GM23338 (cell line): ENCODE results near the gene ERC2. TPM values are rescaled to one million over a fixed set of nuclear protein-coding genes. Genes with fewer than 3 reads are reported as not detected.

Experiments used
- ATAC-seq: fragments of 200-7000 bp; cut with Tn5 transposase; 3 replicates; pipeline ENCODE4 v1.9.1; 2020
- DNase-seq: peaks from one replicate; pipeline ENCODE4 v3.0.0-alpha.2; 2015; ENCODE audit warnings: low spot score
- H2AFZ ChIP-seq: fragments of 200-600 bp; sonication (generic); 2 replicates; pipeline ENCODE4 v1.8.0; 2016; ENCODE audit warnings: antibody characterized with exemption, mild to moderate bottlenecking, moderate library complexity
- H3F3A ChIP-seq: fragments of 200-600 bp; sonication (generic); replicated peaks from 2 replicates; pipeline ENCODE4 v1.8.0; 2017; ENCODE audit warnings: antibody characterized with exemption, mixed run types, low read depth
- H3K27ac ChIP-seq: fragments of 200-600 bp; sonication (generic); 2 replicates; pipeline ENCODE4 v1.6.1; 2016; ENCODE audit warnings: low read depth
- H3K27me3 ChIP-seq: fragments of 200-600 bp; sonication (generic); 2 replicates; pipeline ENCODE4 v1.8.0; 2016; ENCODE audit warnings: mild to moderate bottlenecking, mixed run types, moderate library complexity; ENCODE audit not compliant: insufficient read depth
- H3K36me3 ChIP-seq: fragments of 200-600 bp; sonication (generic); 2 replicates; pipeline ENCODE4 v1.8.0; 2016; ENCODE audit warnings: mild to moderate bottlenecking; ENCODE audit not compliant: insufficient read depth
- H3K4me1 ChIP-seq: fragments of 200-600 bp; sonication (generic); 2 replicates; pipeline ENCODE4 v1.8.0; 2016; ENCODE audit warnings: mild to moderate bottlenecking, moderate library complexity; ENCODE audit not compliant: insufficient read depth
- H3K4me2 ChIP-seq: fragments of 200-600 bp; sonication (generic); 2 replicates; pipeline ENCODE4 v1.7.1; 2017; ENCODE audit warnings: mixed run types
- H3K4me3 ChIP-seq: fragments of 200-600 bp; sonication (generic); 2 replicates; pipeline ENCODE4 v1.6.1; 2016; ENCODE audit warnings: mixed run types
- H3K79me2 ChIP-seq: fragments of 200-600 bp; sonication (generic); replicated peaks from 2 replicates; pipeline ENCODE4 v1.8.0; 2017; ENCODE audit warnings: mild to moderate bottlenecking; ENCODE audit not compliant: insufficient read depth
- H3K9me2 ChIP-seq: fragments of 200-600 bp; sonication (generic); 2 replicates; pipeline ENCODE4 v1.8.0; 2017; ENCODE audit not compliant: insufficient read depth
- H4K20me1 ChIP-seq: fragments of 200-600 bp; sonication (generic); replicated peaks from 2 replicates; pipeline ENCODE4 v1.8.0; 2017; ENCODE audit warnings: mild to moderate bottlenecking; ENCODE audit not compliant: insufficient read depth
- H3K27ac Mint-ChIP-seq: 2 replicates; pipeline ENCODE4 v1.8.0; 2020; ENCODE audit warnings: inconsistent platforms, mild to moderate bottlenecking, moderate library complexity, mixed read lengths
- H3K27me3 Mint-ChIP-seq: 3 replicates; pipeline ENCODE4 v1.8.0; 2022; ENCODE audit warnings: low read depth, mild to moderate bottlenecking, moderate library complexity, mixed read lengths, inconsistent platforms; ENCODE audit not compliant: insufficient read depth, poor library complexity
- H3K36me3 Mint-ChIP-seq: 3 replicates; pipeline ENCODE4 v1.8.0; 2021; ENCODE audit warnings: low read depth, mild to moderate bottlenecking, inconsistent platforms, moderate library complexity, mixed read lengths
- H3K4me1 Mint-ChIP-seq: 3 replicates; pipeline ENCODE4 v1.8.0; 2020; ENCODE audit warnings: mild to moderate bottlenecking, inconsistent platforms, mixed read lengths
- H3K4me3 Mint-ChIP-seq: 3 replicates; pipeline ENCODE4 v1.8.0; 2021; ENCODE audit warnings: moderate library complexity, mild to moderate bottlenecking, inconsistent platforms, mixed read lengths
- H3K9me3 Mint-ChIP-seq: 3 replicates; pipeline ENCODE4 v1.8.0; 2020; ENCODE audit warnings: moderate library complexity, mild to moderate bottlenecking, inconsistent platforms, mixed read lengths
- CTCF ChIP-seq, 2 experiments: fragments of 200-600 bp in 1 of 2; sonication (generic) in 1 of 2; conservative IDR thresholded peaks; 2 replicates each; pipeline versions ENCODE4 v1.5.1 to v1.6.1; 2016 to 2017; ENCODE audit warnings: antibody characterized with exemption in 2 of 2, low read depth in 2 of 2, mild to moderate bottlenecking in 2 of 2, moderate library complexity in 1 of 2
- ETS1 ChIP-seq: IDR thresholded peaks from 2 replicates; pipeline ENCODE4 v1.6.1; 2016; ENCODE audit warnings: antibody characterized with exemption
- JUNB ChIP-seq: IDR thresholded peaks from one replicate; pipeline ENCODE4 v1.6.1; 2016; ENCODE audit warnings: antibody characterized with exemption; ENCODE audit not compliant: unreplicated experiment
- NANOG ChIP-seq: IDR thresholded peaks from 2 replicates; pipeline ENCODE4 v1.6.1; 2016; ENCODE audit warnings: antibody characterized with exemption, borderline replicate concordance
- REST ChIP-seq: IDR thresholded peaks from one replicate; pipeline ENCODE4 v1.6.1; 2018; ENCODE audit warnings: antibody characterized with exemption; ENCODE audit not compliant: unreplicated experiment
- STAT1 ChIP-seq: IDR thresholded peaks from one replicate; pipeline ENCODE4 v1.6.1; 2016; ENCODE audit warnings: antibody characterized with exemption; ENCODE audit not compliant: unreplicated experiment
- polyA plus RNA-seq: library from polyadenylated mRNA; unstranded; fragments of >200 nt; fragmentation: Nextera tagmentation; extraction: Ambion mirVana; gene quantifications from 2 replicates; pipeline ENCODE4 v1.2.1, GENCODE V29; 2016
- total RNA-seq: library from RNA; depleted of rRNA; stranded (reverse); fragments of >200 nt; shearing (Covaris generic); gene quantifications from 2 replicates; pipeline ENCODE4 v1.2.3, GENCODE V29; 2014

The ERC2 gene
- total and polyA plus RNA-seq, 2 experiments from 2014 or later, result 11.8 to 13.7 TPM

- H4K20me1 ChIP-seq, result no peaks in the 10 kb centered on the region
- Mint-ChIP-seq H3K27ac (no peak overlapping the region), H3K36me3 (no peaks in the 10 kb centered on the region), H3K4me1 (peaks cover 16% of the 10 kb centered on the region), H3K27me3 (no peaks in the 10 kb centered on the region), H3K4me3 (no peak overlapping the region), H3K9me3 (no peaks in the 10 kb centered on the region)
- no peaks in the 10 kb centered on the region for H3K79me2 ChIP-seq
- ATAC-seq (peak; percentile 78), DNase-seq (peak; percentile 73)
- no peak overlapping the region for H3K27ac ChIP-seq
- no peaks in the 10 kb centered on the region for H3K27me3 ChIP-seq
- no peak overlapping the region for H3K4me3 ChIP-seq
- H3K9me2 ChIP-seq, result no peaks in the 10 kb centered on the region
- TF ChIP-seq STAT1 (no peak), CTCF (conservative IDR thresholded peaks at IDR 0.05; ENCODE audit: low read depth in 2 of 2) (peak; percentile 70 to 79)
- no peaks in the 10 kb centered on the region for H3K36me3 ChIP-seq
- no peak overlapping the region for H2AFZ ChIP-seq
- no peaks in the 10 kb centered on the region; the same call in 1 of the 2 replicates for H3K4me1 ChIP-seq
- H3F3A ChIP-seq, result no peaks in the 10 kb centered on the region
- H3K4me2 ChIP-seq, result no peak overlapping the region
Observed at GRCh38 chr3:55899887-55900286, 568.4 kb downstream of the ERC2 start.

- peak; percentile 89 for ATAC-seq
- peaks cover 16% of the 10 kb centered on the region for H3K4me1 Mint-ChIP-seq
- Histone ChIP-seq H3K9me2 (no peaks in the 10 kb centered on the region), H3K27me3 (no peaks in the 10 kb centered on the region), H4K20me1 (no peaks in the 10 kb centered on the region), H2AFZ (no peak overlapping the region), H3K27ac (no peak overlapping the region), H3K4me3 (no peak overlapping the region), H3K4me1 (no peaks in the 10 kb centered on the region; the same call in 1 of the 2 replicates), H3F3A (no peaks in the 10 kb centered on the region), H3K4me2 (no peak overlapping the region), H3K79me2 (no peaks in the 10 kb centered on the region), H3K36me3 (no peaks in the 10 kb centered on the region)
- peak; percentile 64 for DNase-seq
- H3K9me3 Mint-ChIP-seq, result no peaks in the 10 kb centered on the region
- H3K4me3 Mint-ChIP-seq, result no peak overlapping the region
- H3K27ac Mint-ChIP-seq, result no peak overlapping the region
- H3K27me3 Mint-ChIP-seq, result no peaks in the 10 kb centered on the region
- H3K36me3 Mint-ChIP-seq, result no peaks in the 10 kb centered on the region
- TF ChIP-seq NANOG (no peak), CTCF (conservative IDR thresholded peaks at IDR 0.05; ENCODE audit: low read depth in 2 of 2) (peak; percentile 63 to 83)
Observed at GRCh38 chr3:55897573-55898224, 570.6 kb downstream of the ERC2 start.

- no peaks in the 10 kb centered on the region for H3K9me3 Mint-ChIP-seq
- Histone ChIP-seq H4K20me1 (no peaks in the 10 kb centered on the region), H3K27ac (no peak overlapping the region), H3K4me2 (no peak overlapping the region), H3K79me2 (no peaks in the 10 kb centered on the region), H3K27me3 (no peaks in the 10 kb centered on the region), H2AFZ (no peak overlapping the region), H3F3A (no peaks in the 10 kb centered on the region), H3K4me1 (no peaks in the 10 kb centered on the region; the same call in 1 of the 2 replicates), H3K36me3 (no peaks in the 10 kb centered on the region), H3K4me3 (no peak overlapping the region), H3K9me2 (no peaks in the 10 kb centered on the region)
- H3K27me3 Mint-ChIP-seq, result no peaks in the 10 kb centered on the region
- H3K4me3 Mint-ChIP-seq, result no peak overlapping the region
- DNase-seq (no peak), ATAC-seq (peak; percentile 41; the same call in 2 of the 3 replicates)
- no peak overlapping the region for H3K27ac Mint-ChIP-seq
- H3K4me1 Mint-ChIP-seq, result peaks cover 16% of the 10 kb centered on the region
- H3K36me3 Mint-ChIP-seq, result no peaks in the 10 kb centered on the region
- no peak for TF ChIP-seq JUNB
- no peak for TF ChIP-seq REST
- TF ChIP-seq ETS1, result no peak
- TF ChIP-seq CTCF (conservative IDR thresholded peaks at IDR 0.05; ENCODE audit: low read depth in 2 of 2), result no peak
Observed at GRCh38 chr3:55895897-55896566, 572.2 kb downstream of the ERC2 start.
